T-helper 1 cell treated with Interleukin-12 subunit alpha and Interleukin-12 subunit beta and Interleukin-4 antibody, amounts not matched to agents 30 ng/mL and 1 ng/mL, for 36 hours (primary cell): ENCODE measurements around the gene SPAG6. TPM values are rescaled to one million over a fixed set of nuclear protein-coding genes. Genes with fewer than 3 reads are reported as not detected.
"Not testable (repeated sequence)": the region's sequence is repeated elsewhere in the genome, so short reads cannot be mapped to it uniquely, and the experiment has no call there.

Source experiments
- intact Hi-C: fragments of 100-400 bp; cut with micrococcal nuclease; formaldehyde crosslinking; loops from one replicate; pipeline ENCODE4 v1.15.1; 2024
- total RNA-seq: library from RNA; stranded (reverse); gene quantifications from 2 replicates; pipeline ENCODE4 v1.2.3, GENCODE V29; 2022

SPAG6 gene
- total RNA-seq, 1 donor from 2014 or later = 0.96 TPM

GRCh38 chr10:22367471-22367870 lies 22.2 kb downstream of the SPAG6 start:
- intact Hi-C loops = loop anchor here (1.0 to 2.0 kb wide), 3 partner anchors 23 to 69 kb away; no protein-coding TSS in a partner anchor

- intact Hi-C loops = no loop called here
Observed at GRCh38 chr10:22368402-22368801, 23.1 kb downstream of the SPAG6 start.

- intact Hi-C loops = no loop called here
Observed at GRCh38 chr10:22368981-22369380, 23.7 kb downstream of the SPAG6 start.

GRCh38 chr10:22369434-22370072 lies 24.3 kb downstream of the SPAG6 start:
- intact Hi-C loops = no loop called here

- intact Hi-C loops = no loop called here
Observed at GRCh38 chr10:22370320-22370719, 25.0 kb downstream of the SPAG6 start.

- intact Hi-C loops = no loop called here
Observed at GRCh38 chr10:22372298-22372697, 27.0 kb downstream of the SPAG6 start.

- intact Hi-C loops = no loop called here
Observed at GRCh38 chr10:22372917-22373316, 27.6 kb downstream of the SPAG6 start.

GRCh38 chr10:22374489-22375126 lies 29.3 kb downstream of the SPAG6 start:
- intact Hi-C loops = no loop called here

- intact Hi-C loops = no loop called here
Observed at GRCh38 chr10:22379059-22379458, 33.8 kb downstream of the SPAG6 start.

- intact Hi-C loops = no loop called here
Observed at GRCh38 chr10:22381262-22381661, 36.0 kb downstream of the SPAG6 start.

GRCh38 chr10:22386503-22386902 lies 41.2 kb downstream of the SPAG6 start:
- intact Hi-C loops = no loop called here

- intact Hi-C loops = loop anchor here (5.0 kb wide), 1 partner anchor 42 kb away; no protein-coding TSS in a partner anchor
Observed at GRCh38 chr10:22389856-22390589, 44.7 kb downstream of the SPAG6 start.

GRCh38 chr10:22391600-22391999 lies 46.3 kb downstream of the SPAG6 start:
- intact Hi-C loops = loop anchor here (5.0 kb wide), 1 partner anchor 41 kb away; no protein-coding TSS in a partner anchor

GRCh38 chr10:22396195-22396594 lies 50.9 kb downstream of the SPAG6 start:
- intact Hi-C loops = not testable (repeated sequence)

GRCh38 chr10:22406916-22407315 lies 61.6 kb downstream of the SPAG6 start:
- intact Hi-C loops = not testable (repeated sequence)

GRCh38 chr10:22410394-22410793 lies 65.1 kb downstream of the SPAG6 start:
- intact Hi-C loops = no loop called here

GRCh38 chr10:22410846-22411245 lies 65.5 kb downstream of the SPAG6 start:
- intact Hi-C loops = no loop called here

- intact Hi-C loops = no loop called here
Observed at GRCh38 chr10:22414146-22414545, 68.8 kb downstream of the SPAG6 start.

- intact Hi-C loops = no loop called here
Observed at GRCh38 chr10:22415072-22415471, 69.8 kb downstream of the SPAG6 start.

GRCh38 chr10:22417736-22418268 lies 72.5 kb downstream of the SPAG6 start:
- intact Hi-C loops = no loop called here

- intact Hi-C loops = loop anchor here (1.0 kb wide), 4 partner anchors 162 to 432 kb away; no protein-coding TSS in a partner anchor
Observed at GRCh38 chr10:22420787-22421517, 75.7 kb downstream of the SPAG6 start.
